ENCODE results near the gene ZSWIM2.
"Not testable (repeated sequence)": the region's sequence is repeated elsewhere in the genome, so short reads cannot be mapped to it uniquely, and the experiment has no call there.

The ZSWIM2 gene

GRCh38 chr2:186848873-186849578, at the start of gene ZSWIM2:
Gene ZSWIM2 (minus strand): TSS chr2:186849170. CDS start chr2:186849130, 40 bp downstream.
- no peak for DNase-seq

GRCh38 chr2:186896220-186896619, 47.2 kb upstream of the ZSWIM2 start:
- not testable (repeated sequence) for DNase-seq

- no peak for DNase-seq
Observed at GRCh38 chr2:186895451-186895850, 46.5 kb upstream of the ZSWIM2 start.

- DNase-seq: no peak
Observed at GRCh38 chr2:186894478-186894877, 45.5 kb upstream of the ZSWIM2 start.

GRCh38 chr2:186892821-186893220, 43.9 kb upstream of the ZSWIM2 start:
- DNase-seq: no peak

GRCh38 chr2:186891185-186891621, 42.2 kb upstream of the ZSWIM2 start:
- DNase-seq: no peak

GRCh38 chr2:186889101-186889879, 40.3 kb upstream of the ZSWIM2 start:
- DNase-seq: no peak

- DNase-seq: no peak
Observed at GRCh38 chr2:186887107-186888090, 38.4 kb upstream of the ZSWIM2 start.

- DNase-seq: no peak
Observed at GRCh38 chr2:186884587-186884986, 35.6 kb upstream of the ZSWIM2 start.

- no peak for DNase-seq
Observed at GRCh38 chr2:186883666-186884065, 34.7 kb upstream of the ZSWIM2 start.

GRCh38 chr2:186882511-186883071, 33.6 kb upstream of the ZSWIM2 start:
- DNase-seq: no peak

GRCh38 chr2:186881660-186882059, 32.7 kb upstream of the ZSWIM2 start:
- no peak for DNase-seq

- no peak for DNase-seq
Observed at GRCh38 chr2:186879312-186879711, 30.3 kb upstream of the ZSWIM2 start.

GRCh38 chr2:186874713-186875112, 25.7 kb upstream of the ZSWIM2 start:
- DNase-seq: no peak

- no peak for DNase-seq
Observed at GRCh38 chr2:186871881-186872280, 22.9 kb upstream of the ZSWIM2 start.

- DNase-seq: no peak
Observed at GRCh38 chr2:186868344-186868743, 19.4 kb upstream of the ZSWIM2 start.

GRCh38 chr2:186862869-186863709, 14.1 kb upstream of the ZSWIM2 start:
- DNase-seq: no peak

GRCh38 chr2:186855216-186855615, 6.2 kb upstream of the ZSWIM2 start:
- no peak for DNase-seq

- no peak for DNase-seq
Observed at GRCh38 chr2:186853951-186854350, 5.0 kb upstream of the ZSWIM2 start.

- no peak for DNase-seq
Observed at GRCh38 chr2:186852508-186852907, 3.5 kb upstream of the ZSWIM2 start.

- no peak for DNase-seq
Observed at GRCh38 chr2:186842373-186842772, 6.6 kb downstream of the ZSWIM2 start.

- no peak for DNase-seq
Observed at GRCh38 chr2:186841940-186842339, 7.0 kb downstream of the ZSWIM2 start.

Measured in CD4-positive, alpha-beta T cell treated with Interleukin-17A for 4 hours (primary cell).